Brain microvascular endothelial cell (primary cell): ENCODE measurements around the gene UBN1.
A peak's percentile ranks its signal among the peaks of the same experiment; 100 is the strongest.

Experiments used
- DNase-seq: peaks from one replicate; pipeline ENCODE4 v3.0.0-alpha.2; 2020
- H3K27ac ChIP-seq: fragments of 250-450 bp; sonication (Bioruptor Pico); 2 replicates; pipeline ENCODE4 v1.5.1; 2020; ENCODE audit warnings: mild to moderate bottlenecking, moderate library complexity
- H3K27me3 ChIP-seq: fragments of 250-450 bp; sonication (Bioruptor Pico); replicated peaks from 2 replicates; pipeline ENCODE4 v1.5.1; 2020; ENCODE audit warnings: mild to moderate bottlenecking
- H3K36me3 ChIP-seq: fragments of 250-450 bp; sonication (Bioruptor Pico); replicated peaks from 2 replicates; pipeline ENCODE4 v1.5.1; 2020; ENCODE audit warnings: mild to moderate bottlenecking
- H3K4me3 ChIP-seq: 2 replicates; pipeline ENCODE4 v1.5.1; 2011; ENCODE audit warnings: low read depth, mild to moderate bottlenecking, control low read depth, low read length, moderate library complexity
- CTCF ChIP-seq: IDR thresholded peaks from 2 replicates; pipeline ENCODE4 v1.5.1; 2011; ENCODE audit warnings: low read depth, mild to moderate bottlenecking, moderate library complexity, low read length, control low read depth, inconsistent platforms; ENCODE audit errors: missing control alignments
- in situ Hi-C: cut with HindIII; loops from 2 replicates; pipeline ENCODE4 v1.10.0; 2017; ENCODE audit warnings: low sequenced_read_pairs, low pct_ligation_motif_present

The UBN1 gene

GRCh38 chr16:4911970-4912386 lies 64.7 kb downstream of the UBN1 start:
- TF ChIP-seq CTCF, result no peak
- in situ Hi-C loops, result no loop called here
- Histone ChIP-seq H3K27ac (no peak overlapping the region), H3K36me3 (no peaks in the 10 kb centered on the region), H3K4me3 (no peak overlapping the region), H3K27me3 (no peaks in the 10 kb centered on the region)
- peak; percentile 16 for DNase-seq

DNA sequence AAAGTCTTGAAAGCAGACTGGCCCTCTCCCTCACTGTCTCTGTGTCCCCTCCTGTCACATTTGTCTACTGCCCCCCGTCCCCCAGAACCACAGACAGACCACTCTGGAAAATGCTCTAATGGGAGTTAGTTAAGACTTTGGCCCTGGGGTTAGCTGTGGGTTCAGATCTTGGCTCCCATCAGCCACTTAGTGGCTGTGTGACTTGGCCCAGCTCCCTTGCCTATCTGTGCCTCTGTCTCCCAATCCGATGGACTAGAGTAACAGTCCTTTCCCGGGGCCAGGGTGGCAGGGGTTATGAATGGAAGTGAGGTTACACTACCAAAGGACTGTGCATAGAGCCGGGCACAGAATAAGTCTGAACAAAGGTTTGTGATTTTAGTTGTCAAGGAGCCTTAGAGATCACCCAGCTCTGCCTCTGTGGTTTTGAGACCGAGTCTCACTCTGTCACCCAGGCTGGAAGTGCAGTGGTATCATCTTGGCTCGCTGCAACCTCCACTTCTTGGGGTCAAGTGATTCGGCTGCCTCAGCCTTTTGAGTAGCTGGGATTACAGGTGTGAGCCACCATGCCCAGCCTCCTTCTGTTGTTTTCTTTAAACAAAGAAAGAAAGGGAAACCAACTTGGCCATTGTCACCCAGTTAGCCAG lies 66.0 kb downstream of the UBN1 start:
- DNase-seq, result no peak
- H3K27ac ChIP-seq, result no peak overlapping the region
- no peaks in the 10 kb centered on the region for H3K27me3 ChIP-seq
- in situ Hi-C loops, result no loop called here
- no peak for TF ChIP-seq CTCF
- no peak overlapping the region for H3K4me3 ChIP-seq
- H3K36me3 ChIP-seq, result no peaks in the 10 kb centered on the region

- Histone ChIP-seq H3K27me3 (no peaks in the 10 kb centered on the region), H3K4me3 (no peak overlapping the region), H3K27ac (no peak overlapping the region), H3K36me3 (no peaks in the 10 kb centered on the region)
- no peak for TF ChIP-seq CTCF
- no peak for DNase-seq
- in situ Hi-C loops, result no loop called here
Measured at GRCh38 chr16:4913774-4914525, 66.7 kb downstream of the UBN1 start.

DNA sequence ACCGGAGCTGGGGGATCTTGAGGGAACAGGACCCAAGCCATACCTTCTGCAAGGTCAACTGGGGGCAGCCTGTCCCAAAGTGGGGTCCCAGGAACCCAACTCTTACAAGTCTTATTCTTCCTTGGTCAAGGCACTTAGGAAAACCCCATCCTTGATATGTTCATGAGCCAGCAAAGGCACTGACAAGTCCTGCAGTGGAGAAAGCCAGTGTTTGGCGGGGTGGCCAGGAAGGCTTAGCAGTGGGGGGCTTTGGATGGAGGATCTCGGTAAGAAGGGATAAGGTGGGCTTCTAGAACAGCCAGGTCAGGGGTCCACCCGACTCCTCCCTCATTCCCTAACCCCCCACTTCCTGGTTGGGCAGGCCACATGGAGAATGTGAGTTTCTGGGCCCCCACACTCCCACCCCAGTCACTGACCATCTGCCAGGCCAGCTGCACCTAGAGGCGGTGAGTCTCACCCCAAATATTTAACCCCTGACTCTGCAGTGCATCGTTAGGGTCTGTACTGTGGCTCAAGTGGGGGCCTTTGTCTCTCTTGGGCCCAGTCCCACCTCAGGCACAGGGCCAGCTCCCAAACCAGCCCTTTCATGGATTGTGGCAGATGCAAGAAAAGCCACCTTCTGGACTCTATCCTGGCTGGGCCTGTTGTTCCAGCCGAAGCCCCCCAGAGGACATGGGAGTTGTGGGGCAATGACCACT lies 67.4 kb downstream of the UBN1 start:
- no peaks in the 10 kb centered on the region for H3K27me3 ChIP-seq
- H3K36me3 ChIP-seq, result no peaks in the 10 kb centered on the region
- H3K27ac ChIP-seq, result peak overlapping the region; percentile 2
- no peak overlapping the region for H3K4me3 ChIP-seq
- TF ChIP-seq CTCF, result no peak
- in situ Hi-C loops, result no loop called here
- DNase-seq, result no peak

- H3K27me3 ChIP-seq, result no peaks in the 10 kb centered on the region
- in situ Hi-C loops, result no loop called here
- no peaks in the 10 kb centered on the region for H3K36me3 ChIP-seq
- no peak for TF ChIP-seq CTCF
- peak overlapping the region; percentile 69 for H3K27ac ChIP-seq
- DNase-seq, result peak; percentile 94
- no peak overlapping the region for H3K4me3 ChIP-seq
Measured at GRCh38 chr16:4915226-4915761, 68.0 kb downstream of the UBN1 start.
